SU-DHL-6 (cell line): Measurements from ENCODE around the gene YTHDC1.

ENCODE experiments used
- H2AFZ ChIP-seq: fragments of 200-600 bp; sonication (generic); 2 replicates; pipeline ENCODE4 v1.6.1; 2014; ENCODE audit warnings: low read depth, mild to moderate bottlenecking, moderate library complexity, mixed read lengths, antibody characterized with exemption, low read length; ENCODE audit not compliant: severe bottlenecking
- H3F3A ChIP-seq: fragments of 200-600 bp; shearing (Covaris generic); 2 replicates; pipeline ENCODE4 v1.6.0; 2016; ENCODE audit warnings: antibody characterized with exemption, mild to moderate bottlenecking; ENCODE audit not compliant: insufficient read depth
- H3K27ac ChIP-seq: fragments of 200-600 bp; sonication (generic); 2 replicates; pipeline ENCODE4 v1.5.1; 2016; ENCODE audit warnings: low read depth, mild to moderate bottlenecking, low read length, moderate library complexity, mixed read lengths
- H3K27me3 ChIP-seq: fragments of 200-600 bp; sonication (generic), shearing (Covaris generic); 2 replicates; pipeline ENCODE4 v1.6.0; 2014; ENCODE audit warnings: mild to moderate bottlenecking, low read length
- H3K36me3 ChIP-seq: fragments of 200-600 bp; sonication (generic); 2 replicates; pipeline ENCODE4 v1.6.1; 2014; ENCODE audit warnings: mild to moderate bottlenecking, low read length, mixed read lengths
- H3K4me2 ChIP-seq: fragments of 300-600, 200-600 bp; shearing (Covaris generic), sonication (generic); 2 replicates; pipeline ENCODE4 v1.6.0; 2014; ENCODE audit warnings: low read length, low read depth, mild to moderate bottlenecking; ENCODE audit not compliant: poor library complexity, severe bottlenecking
- H3K4me3 ChIP-seq: fragments of 200-600 bp; sonication (generic); 2 replicates; pipeline ENCODE4 v1.5.1; 2014; ENCODE audit warnings: antibody characterized with exemption, low read length, mild to moderate bottlenecking, mixed read lengths; ENCODE audit not compliant: insufficient read depth, poor library complexity, severe bottlenecking
- H3K79me2 ChIP-seq: fragments of 200-600 bp; sonication (generic); 2 replicates; pipeline ENCODE4 v1.6.1; 2014; ENCODE audit warnings: mild to moderate bottlenecking, low read length, moderate library complexity; ENCODE audit not compliant: insufficient read depth
- H3K9ac ChIP-seq: fragments of 200-600 bp; sonication (generic); 2 replicates; pipeline ENCODE4 v1.7.0; 2014; ENCODE audit warnings: mild to moderate bottlenecking, low read length
- H3K9me2 ChIP-seq: fragments of 200-600 bp; sonication (generic); replicated peaks from 2 replicates; pipeline ENCODE4 v1.6.1; 2014; ENCODE audit warnings: low read length; ENCODE audit not compliant: insufficient read depth
- H3K9me3 ChIP-seq: fragments of 200-600 bp; sonication (generic); 2 replicates; pipeline ENCODE4 v1.6.1; 2014; ENCODE audit warnings: low read length, mixed read lengths; ENCODE audit not compliant: insufficient read depth
- H4K20me1 ChIP-seq: fragments of 200-600 bp; sonication (generic); 2 replicates; pipeline ENCODE4 v1.6.1; 2014; ENCODE audit warnings: low read depth, mild to moderate bottlenecking, antibody characterized with exemption, low read length, moderate library complexity, mixed read lengths
- EZH2phosphoT487 ChIP-seq: fragments of 200-600 bp; sonication (generic), shearing (Covaris generic); conservative IDR thresholded peaks from 2 replicates; pipeline ENCODE4 v1.6.1; 2018; ENCODE audit warnings: mild to moderate bottlenecking, antibody characterized with exemption, low read length, moderate library complexity, mixed read lengths
- TF ChIP-seq, protein P1 (sequence below): fragments of 200-600 bp; sonication (generic); IDR thresholded peaks from one replicate; pipeline ENCODE4 v1.5.1; 2017; ENCODE audit warnings: antibody characterized with exemption, mild to moderate bottlenecking, low read length, moderate library complexity; ENCODE audit not compliant: insufficient read depth, poor library complexity, severe bottlenecking

The YTHDC1 gene

DNA sequence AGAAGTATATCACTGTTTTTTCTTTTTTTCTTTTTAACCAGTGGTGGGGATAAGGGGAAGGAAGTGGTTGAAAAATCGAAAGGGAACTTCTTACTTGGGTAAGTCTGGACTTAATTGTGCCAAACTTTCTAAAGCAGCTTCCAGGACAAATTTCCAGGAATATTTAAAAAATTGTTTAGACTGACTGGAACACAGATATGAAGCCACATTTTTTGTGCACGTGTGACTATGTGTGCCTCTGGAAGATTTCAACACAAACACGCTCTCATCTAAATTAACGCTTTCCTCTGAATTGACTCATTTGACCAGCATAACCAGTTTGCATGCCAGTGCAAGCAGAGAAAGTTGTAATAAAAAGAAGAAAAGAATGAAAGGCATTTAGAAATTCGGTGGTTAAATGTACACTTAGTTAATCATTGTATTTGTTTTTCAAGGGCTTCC, 18.8 kb upstream of the YTHDC1 start:
- H3K27me3 ChIP-seq = no peaks in the 10 kb centered on the region
- H2AFZ ChIP-seq = no peak overlapping the region
- no peak overlapping the region for H3K27ac ChIP-seq
- no peak overlapping the region for H3K4me2 ChIP-seq
- H3K79me2 ChIP-seq = no peaks in the 10 kb centered on the region
- H3K9ac ChIP-seq = no peak overlapping the region
- no peaks in the 10 kb centered on the region for H3K9me2 ChIP-seq
- no peak for TF ChIP-seq EZH2phosphoT487
- TF ChIP-seq, protein P1, sequence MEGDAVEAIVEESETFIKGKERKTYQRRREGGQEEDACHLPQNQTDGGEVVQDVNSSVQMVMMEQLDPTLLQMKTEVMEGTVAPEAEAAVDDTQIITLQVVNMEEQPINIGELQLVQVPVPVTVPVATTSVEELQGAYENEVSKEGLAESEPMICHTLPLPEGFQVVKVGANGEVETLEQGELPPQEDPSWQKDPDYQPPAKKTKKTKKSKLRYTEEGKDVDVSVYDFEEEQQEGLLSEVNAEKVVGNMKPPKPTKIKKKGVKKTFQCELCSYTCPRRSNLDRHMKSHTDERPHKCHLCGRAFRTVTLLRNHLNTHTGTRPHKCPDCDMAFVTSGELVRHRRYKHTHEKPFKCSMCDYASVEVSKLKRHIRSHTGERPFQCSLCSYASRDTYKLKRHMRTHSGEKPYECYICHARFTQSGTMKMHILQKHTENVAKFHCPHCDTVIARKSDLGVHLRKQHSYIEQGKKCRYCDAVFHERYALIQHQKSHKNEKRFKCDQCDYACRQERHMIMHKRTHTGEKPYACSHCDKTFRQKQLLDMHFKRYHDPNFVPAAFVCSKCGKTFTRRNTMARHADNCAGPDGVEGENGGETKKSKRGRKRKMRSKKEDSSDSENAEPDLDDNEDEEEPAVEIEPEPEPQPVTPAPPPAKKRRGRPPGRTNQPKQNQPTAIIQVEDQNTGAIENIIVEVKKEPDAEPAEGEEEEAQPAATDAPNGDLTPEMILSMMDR = no peak
- no peaks in the 10 kb centered on the region for H4K20me1 ChIP-seq
- no peaks in the 10 kb centered on the region for H3F3A ChIP-seq
- no peaks in the 10 kb centered on the region for H3K36me3 ChIP-seq
- no peaks in the 10 kb centered on the region for H3K9me3 ChIP-seq
- no peak overlapping the region for H3K4me3 ChIP-seq

DNA sequence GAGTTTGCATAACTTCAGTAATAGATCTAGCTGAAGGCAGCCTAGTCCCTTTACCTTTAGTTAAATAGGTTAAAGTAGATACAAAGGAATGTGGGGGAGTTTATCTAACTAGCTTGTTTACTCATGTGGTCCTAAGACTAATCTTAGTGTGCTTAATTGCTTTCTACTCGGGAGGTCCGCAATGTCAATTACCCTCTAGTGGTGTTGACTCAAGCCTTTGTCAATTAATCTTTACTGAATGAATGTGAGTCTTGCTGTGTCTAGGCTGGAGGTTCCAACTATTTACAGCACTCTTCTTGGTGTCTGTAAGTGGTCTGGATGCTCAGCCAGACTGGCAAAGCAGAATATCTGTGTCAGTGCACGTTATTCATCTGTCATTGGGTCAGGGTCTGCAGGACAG, 17.9 kb upstream of the YTHDC1 start:
- no peaks in the 10 kb centered on the region for H3K27me3 ChIP-seq
- TF ChIP-seq EZH2phosphoT487 = no peak
- TF ChIP-seq, protein P1 = no peak
- no peaks in the 10 kb centered on the region for H4K20me1 ChIP-seq
- no peaks in the 10 kb centered on the region for H3F3A ChIP-seq
- H3K4me2 ChIP-seq = no peak overlapping the region
- H2AFZ ChIP-seq = no peak overlapping the region
- no peaks in the 10 kb centered on the region for H3K9me3 ChIP-seq
- no peaks in the 10 kb centered on the region for H3K9me2 ChIP-seq
- no peaks in the 10 kb centered on the region for H3K79me2 ChIP-seq
- no peak overlapping the region for H3K9ac ChIP-seq
- H3K27ac ChIP-seq = no peak overlapping the region
- H3K4me3 ChIP-seq = no peak overlapping the region
- H3K36me3 ChIP-seq = no peaks in the 10 kb centered on the region

DNA sequence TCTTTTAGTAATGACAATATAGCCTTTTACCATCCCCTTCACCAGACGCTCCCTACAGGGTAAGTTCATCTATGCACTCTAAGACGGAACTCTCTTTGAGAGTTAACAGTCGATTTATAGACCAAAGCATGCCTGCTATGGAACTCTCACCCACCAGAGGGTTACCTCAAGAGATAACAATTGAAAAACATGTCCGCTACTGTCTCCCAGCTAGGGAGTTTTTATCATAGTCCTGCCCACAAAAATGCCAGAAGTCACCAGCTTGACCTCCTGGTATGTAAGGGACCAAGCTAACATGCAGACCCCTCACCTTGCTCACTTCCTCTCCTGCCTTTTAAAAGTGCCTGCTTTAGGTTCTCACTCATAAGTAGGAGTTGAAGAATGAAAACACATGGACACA, 16.7 kb upstream of the YTHDC1 start:
- Histone ChIP-seq H3F3A (no peaks in the 10 kb centered on the region), H4K20me1 (no peaks in the 10 kb centered on the region), H3K4me3 (no peak overlapping the region), H3K27me3 (no peaks in the 10 kb centered on the region), H3K27ac (no peak overlapping the region), H3K4me2 (no peak overlapping the region), H3K9me3 (no peaks in the 10 kb centered on the region), H3K9me2 (no peaks in the 10 kb centered on the region), H3K36me3 (no peaks in the 10 kb centered on the region), H2AFZ (no peak overlapping the region), H3K79me2 (no peaks in the 10 kb centered on the region), H3K9ac (no peak overlapping the region)
- TF ChIP-seq, protein P1 = no peak
- no peak for TF ChIP-seq EZH2phosphoT487

DNA sequence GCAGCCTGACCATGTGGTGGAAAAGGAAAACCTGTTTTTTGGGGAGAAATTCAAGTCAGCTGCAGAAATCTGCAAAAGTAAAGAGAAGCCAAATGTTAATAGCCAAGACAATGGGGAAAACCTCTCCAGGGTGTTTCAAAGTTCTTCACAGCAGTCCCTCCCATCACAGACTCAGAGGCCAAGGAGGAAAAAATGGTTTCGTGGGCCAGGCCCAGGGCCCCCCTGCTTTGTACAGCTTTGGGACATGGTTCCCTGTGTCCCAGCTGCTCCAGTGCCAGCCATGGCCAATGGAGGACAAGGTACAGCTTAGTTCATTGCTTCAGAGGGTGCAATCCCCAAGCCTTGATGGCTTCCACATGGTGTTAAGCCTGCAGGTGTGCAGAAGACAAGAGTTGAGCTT, 15.2 kb upstream of the YTHDC1 start:
- no peaks in the 10 kb centered on the region for H3K79me2 ChIP-seq
- no peak overlapping the region for H2AFZ ChIP-seq
- H3K27ac ChIP-seq = no peak overlapping the region
- H3K9ac ChIP-seq = no peak overlapping the region
- no peaks in the 10 kb centered on the region for H3K27me3 ChIP-seq
- H3K9me2 ChIP-seq = no peaks in the 10 kb centered on the region
- H3K4me2 ChIP-seq = no peak overlapping the region
- no peaks in the 10 kb centered on the region for H4K20me1 ChIP-seq
- no peak overlapping the region for H3K4me3 ChIP-seq
- H3F3A ChIP-seq = no peaks in the 10 kb centered on the region
- H3K9me3 ChIP-seq = no peaks in the 10 kb centered on the region
- H3K36me3 ChIP-seq = no peaks in the 10 kb centered on the region
- no peak for TF ChIP-seq EZH2phosphoT487
- TF ChIP-seq, protein P1 = no peak
